AG04449 (cell line): Measurements from ENCODE around the gene PRDM5.

Experiments used
- CTCF ChIA-PET: fragments of 350-600 bp; formaldehyde crosslinking; extraction: SDS; loops from one replicate; lab custom pipeline; 2021; ENCODE audit warnings: antibody characterized with exemption; lab: Yijun Ruan, JAX
- POLR2A ChIA-PET: fragments of 400-600, 350-600 bp; formaldehyde crosslinking; extraction: SDS; loops from one replicate; lab custom pipeline; 2020; ENCODE audit warnings: antibody characterized with exemption, inconsistent platforms; lab: Yijun Ruan, JAX
- DNase-seq: peaks from one replicate; pipeline ENCODE4 v3.0.0-alpha.2; 2010; ENCODE audit warnings: low read depth, low spot score
- H3K4me3 ChIP-seq: 2 replicates; pipeline ENCODE4 v1.5.1; 2011; ENCODE audit warnings: low read depth, mild to moderate bottlenecking, control low read depth, low read length
- CTCF ChIP-seq: IDR thresholded peaks from one replicate; pipeline ENCODE4 v1.5.1; 2011; ENCODE audit warnings: mild to moderate bottlenecking, moderate library complexity, low read length, control low read depth, inconsistent platforms; ENCODE audit not compliant: insufficient read depth; ENCODE audit errors: missing control alignments

The PRDM5 gene

DNA sequence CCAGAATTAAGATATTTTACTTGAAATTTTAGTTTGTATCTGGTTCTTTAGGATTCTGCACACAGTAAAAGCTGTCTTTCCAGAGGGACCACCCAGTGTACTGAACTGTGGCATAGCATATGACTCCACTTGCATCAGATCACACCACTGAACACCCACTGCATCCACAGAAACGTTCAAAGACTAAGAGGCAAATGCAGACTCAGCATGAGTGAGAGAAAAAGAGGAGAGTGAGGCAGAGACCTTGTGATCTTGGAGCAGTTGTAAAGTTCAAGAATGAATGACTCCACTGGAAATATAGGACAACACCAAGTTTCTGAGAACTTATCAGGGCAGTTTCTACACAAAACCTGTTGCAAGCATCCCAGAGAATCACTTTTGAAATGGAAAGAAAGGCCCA is 20.8 kb downstream of the PRDM5 start:
- ChIA-PET CTCF (interaction anchor here (1.0 kb wide), 1 partner anchor 11 kb away, joined by 3 read pairs; no protein-coding TSS in a partner anchor), POLR2A (no interaction called here)
- H3K4me3 ChIP-seq: no peak overlapping the region
- DNase-seq: no peak
- TF ChIP-seq CTCF: no peak

DNA sequence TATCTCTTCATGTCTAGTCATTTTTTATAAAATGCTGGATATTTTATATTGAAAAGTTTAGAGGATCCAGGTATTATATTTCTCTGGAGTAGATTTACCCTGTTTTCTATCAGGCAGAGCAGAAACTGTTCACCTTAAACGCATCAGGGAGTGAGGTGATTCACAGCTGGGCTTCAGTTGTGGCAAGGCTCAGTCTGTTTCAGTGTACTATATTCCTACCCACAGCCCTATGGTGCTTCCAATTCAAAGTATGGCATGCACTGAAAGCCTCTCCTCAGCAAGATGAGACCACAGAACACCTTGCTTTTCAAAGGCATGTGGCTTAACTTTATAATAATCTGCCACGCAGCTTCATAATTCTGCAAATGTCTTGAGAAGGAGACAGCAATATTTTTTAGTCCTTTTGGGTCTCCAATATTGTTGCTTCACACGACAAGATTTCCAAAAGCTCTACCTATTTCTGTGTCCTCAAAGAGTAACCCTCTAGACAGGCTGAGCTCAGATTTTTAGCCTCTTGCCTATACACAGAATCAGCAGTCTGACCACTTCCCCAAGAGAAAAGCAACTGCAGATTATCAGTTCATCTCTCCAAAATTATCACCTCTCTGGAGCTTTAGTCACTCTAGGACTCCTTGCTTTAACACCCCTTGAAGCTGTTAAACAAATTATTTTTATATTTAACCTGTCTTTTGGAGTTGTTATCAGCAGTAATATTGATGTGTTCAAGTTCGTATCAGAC is 24.4 kb downstream of the PRDM5 start:
- ChIA-PET CTCF (no interaction called here), POLR2A (interaction anchor here (1.1 kb wide), 1 partner anchor 25 kb away, joined by 3 read pairs; no protein-coding TSS in a partner anchor)
- H3K4me3 ChIP-seq: no peak overlapping the region
- TF ChIP-seq CTCF: no peak
- no peak for DNase-seq

DNA sequence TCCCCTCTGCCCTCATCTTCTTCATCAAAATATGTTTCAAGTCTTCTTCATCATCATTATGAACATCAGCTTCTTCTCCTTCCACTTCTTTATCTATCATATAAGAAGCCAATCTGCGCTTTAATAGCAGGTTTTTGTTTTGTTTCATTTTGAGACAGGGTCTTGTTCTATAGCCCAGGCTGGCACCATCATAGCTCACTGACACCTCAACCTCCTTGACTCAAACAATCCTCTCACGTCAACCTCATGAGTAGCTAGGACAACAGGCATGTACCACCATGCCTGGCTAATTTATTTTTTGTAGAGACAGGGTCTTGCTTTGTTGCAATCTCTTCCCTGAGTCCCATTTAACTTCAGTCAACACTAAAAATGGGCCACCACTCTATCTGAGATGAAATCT is 27.0 kb downstream of the PRDM5 start:
- CTCF ChIA-PET: no interaction called here
- no peak for TF ChIP-seq CTCF
- POLR2A ChIA-PET: no interaction called here
- H3K4me3 ChIP-seq: no peak overlapping the region
- DNase-seq: no peak

- ChIA-PET POLR2A (no interaction called here), CTCF (no interaction called here)
- no peak overlapping the region for H3K4me3 ChIP-seq
- no peak for TF ChIP-seq CTCF
- DNase-seq: no peak
These were observed 29.2 kb downstream of the PRDM5 start for GRCh38 chr4:120893314-120893713.

DNA sequence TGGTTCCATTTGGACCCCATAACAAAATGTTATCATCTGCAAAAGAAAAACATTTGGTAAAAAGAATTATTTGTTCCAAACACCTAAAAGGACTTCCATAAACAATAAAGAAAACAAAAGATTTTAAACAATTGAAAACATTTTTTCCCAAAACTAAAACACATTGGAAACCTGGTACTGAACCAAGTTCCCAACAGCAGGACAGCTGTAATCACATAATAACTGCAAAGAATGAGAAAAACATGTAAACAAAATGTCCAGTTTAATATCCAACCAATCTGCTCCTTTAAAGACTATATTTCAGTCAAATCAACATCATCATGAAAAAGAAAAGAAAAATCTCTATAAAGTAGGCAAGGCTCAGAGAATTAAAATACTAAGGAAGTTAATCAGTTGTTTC is 36.3 kb downstream of the PRDM5 start:
- DNase-seq: no peak
- POLR2A ChIA-PET: no interaction called here
- H3K4me3 ChIP-seq: no peak overlapping the region
- CTCF ChIA-PET: no interaction called here
- no peak for TF ChIP-seq CTCF

- CTCF ChIA-PET: interaction anchor here (0.7 kb wide), 1 partner anchor 37 kb away, joined by 3 read pairs; no protein-coding TSS in a partner anchor
- no peak overlapping the region for H3K4me3 ChIP-seq
- DNase-seq: no peak
- POLR2A ChIA-PET: no interaction called here
- no peak for TF ChIP-seq CTCF
These were observed 40.7 kb downstream of the PRDM5 start for GRCh38 chr4:120881846-120882245.
